Measurements from ENCODE around the gene GET3. TPM values are rescaled to one million over a fixed set of nuclear protein-coding genes. Genes with fewer than 3 reads are reported as not detected.

GET3 gene
- total and polyA plus RNA-seq, 12 donors, result 37.0 to 121 (median 60.1) TPM

DNA sequence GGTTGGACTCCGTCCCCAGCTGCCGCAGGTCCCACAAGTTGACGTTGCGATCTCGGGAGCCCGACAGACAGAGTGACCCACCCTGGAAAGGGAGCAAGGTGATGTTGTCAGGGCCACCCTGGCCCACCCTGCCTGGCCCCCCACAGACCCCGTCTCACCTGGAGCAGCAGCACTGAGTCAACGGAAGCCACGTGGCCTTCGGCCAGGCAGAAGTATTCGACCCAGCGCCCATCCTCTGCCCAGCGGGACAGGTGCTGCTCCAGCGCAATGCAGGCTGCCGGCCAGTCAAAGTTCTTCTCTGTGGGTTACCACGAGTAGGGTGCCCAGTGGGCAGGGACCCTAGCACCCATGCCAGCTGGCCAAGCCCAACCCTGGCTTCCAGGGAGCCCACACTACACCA, 42.7 kb upstream of the GET3 start:
- Histone ChIP-seq H3K4me3 (no peak overlapping the region), H3K27ac (no peak overlapping the region), H3K4me1 (peaks cover 5 to 23% (median 16%) of the 10 kb centered on the region in 9 donors), H3K9me3 (no peaks in the 10 kb centered on the region), H3K27me3 (no peaks in the 10 kb centered on the region), H3K36me3 (peaks cover 0 to 18% (median 0%) of the 10 kb centered on the region in 9 donors)
- TF ChIP-seq, protein P1, sequence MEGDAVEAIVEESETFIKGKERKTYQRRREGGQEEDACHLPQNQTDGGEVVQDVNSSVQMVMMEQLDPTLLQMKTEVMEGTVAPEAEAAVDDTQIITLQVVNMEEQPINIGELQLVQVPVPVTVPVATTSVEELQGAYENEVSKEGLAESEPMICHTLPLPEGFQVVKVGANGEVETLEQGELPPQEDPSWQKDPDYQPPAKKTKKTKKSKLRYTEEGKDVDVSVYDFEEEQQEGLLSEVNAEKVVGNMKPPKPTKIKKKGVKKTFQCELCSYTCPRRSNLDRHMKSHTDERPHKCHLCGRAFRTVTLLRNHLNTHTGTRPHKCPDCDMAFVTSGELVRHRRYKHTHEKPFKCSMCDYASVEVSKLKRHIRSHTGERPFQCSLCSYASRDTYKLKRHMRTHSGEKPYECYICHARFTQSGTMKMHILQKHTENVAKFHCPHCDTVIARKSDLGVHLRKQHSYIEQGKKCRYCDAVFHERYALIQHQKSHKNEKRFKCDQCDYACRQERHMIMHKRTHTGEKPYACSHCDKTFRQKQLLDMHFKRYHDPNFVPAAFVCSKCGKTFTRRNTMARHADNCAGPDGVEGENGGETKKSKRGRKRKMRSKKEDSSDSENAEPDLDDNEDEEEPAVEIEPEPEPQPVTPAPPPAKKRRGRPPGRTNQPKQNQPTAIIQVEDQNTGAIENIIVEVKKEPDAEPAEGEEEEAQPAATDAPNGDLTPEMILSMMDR (IDR thresholded peaks at IDR 0.05), result no peak
- WGBS, 2 donors, result 91 to 94% methylated on average over 16 of the region's 16 CpGs
- ATAC-seq (no peak), DNase-seq (no peak)
- intact Hi-C loops (cut with DNase I), result no loop called here

DNA sequence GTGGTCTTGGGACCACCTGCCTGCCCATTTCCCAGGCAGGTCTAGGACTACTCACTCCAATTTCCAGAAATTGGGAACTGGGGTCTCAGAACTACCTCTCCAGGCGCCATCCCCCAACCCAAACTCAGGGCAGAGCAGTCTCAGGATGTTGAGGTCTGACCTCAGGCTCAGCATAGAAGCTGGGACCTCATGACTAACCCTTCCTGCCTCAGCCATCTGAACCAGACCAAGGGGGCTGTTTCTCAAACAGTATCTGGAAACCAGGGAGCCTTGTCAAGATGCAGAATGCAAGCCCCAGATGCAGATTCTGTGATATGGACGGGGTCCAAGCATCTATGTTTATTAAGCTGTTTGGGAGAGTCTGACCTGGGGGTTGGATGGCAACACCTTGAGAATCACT, 42.2 kb upstream of the GET3 start:
- Histone ChIP-seq H3K4me3 (no peak overlapping the region), H3K27ac (no peak overlapping the region), H3K27me3 (no peaks in the 10 kb centered on the region), H3K9me3 (no peaks in the 10 kb centered on the region), H3K4me1 (peaks cover 5 to 23% (median 16%) of the 10 kb centered on the region in 9 donors), H3K36me3 (peaks cover 0 to 23% (median 0%) of the 10 kb centered on the region in 9 donors)
- intact Hi-C loops (cut with DNase I), result no loop called here
- DNase-seq (no peak), ATAC-seq (no peak)
- whole genome bisulfite sequencing, 2 donors, result 66 to 70% methylated on average over 2 of the region's 2 CpGs
- TF ChIP-seq, protein P1 (IDR thresholded peaks at IDR 0.05), result no peak

DNA sequence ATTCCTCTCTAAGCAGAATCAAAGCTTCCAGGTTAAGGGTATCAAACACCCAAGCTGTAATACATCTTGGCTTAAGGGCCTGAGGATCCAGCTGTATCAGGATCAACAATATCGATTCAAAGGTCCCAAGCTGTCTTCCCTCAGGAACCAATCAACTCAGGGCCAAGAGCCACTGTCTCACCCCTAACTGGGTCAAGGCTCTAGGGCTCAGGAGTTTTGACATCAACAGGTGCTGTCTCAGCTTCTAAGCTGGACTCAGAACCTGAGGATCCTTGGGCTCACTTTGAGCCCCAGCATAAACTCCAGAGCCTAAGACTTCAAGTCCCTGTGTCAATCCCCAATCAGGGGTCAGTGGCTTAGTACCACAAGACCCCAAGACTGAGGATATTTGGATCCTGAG, 41.8 kb upstream of the GET3 start:
- TF ChIP-seq, protein P1 (IDR thresholded peaks at IDR 0.05), result no peak

DNA sequence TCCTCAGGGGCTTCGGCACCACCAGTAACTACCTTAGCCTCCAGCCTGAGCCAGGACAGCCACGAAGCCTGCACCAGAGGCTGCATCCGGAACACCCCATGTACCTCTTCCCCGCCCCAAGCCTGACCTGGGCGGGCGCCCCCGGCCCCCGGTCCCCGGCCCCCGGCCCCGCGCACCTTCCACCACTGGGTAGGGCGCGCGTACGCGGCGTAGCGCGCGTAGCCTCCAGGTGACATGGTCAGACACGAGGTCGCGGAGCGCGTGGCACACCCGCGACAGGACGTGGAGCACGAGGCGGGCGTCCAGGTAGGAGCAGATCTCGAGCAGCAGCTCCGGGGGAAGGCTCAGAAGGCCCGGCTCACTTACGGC, 41.3 kb upstream of the GET3 start:
- Histone ChIP-seq H3K4me3 (peak overlapping the region; percentile 72 to 100 (median 88)), H3K36me3 (peaks cover 0 to 32% (median 7%) of the 10 kb centered on the region in 9 donors), H3K27ac (peak overlapping the region in 8 of 10 donors; percentile 59 to 95 (median 88)), H3K27me3 (no peaks in the 10 kb centered on the region), H3K9me3 (no peaks in the 10 kb centered on the region), H3K4me1 (peaks cover 5 to 23% (median 16%) of the 10 kb centered on the region in 9 donors)
- intact Hi-C loops (cut with DNase I), result no loop called here
- ATAC-seq (peak in 2 of 8 donors; percentile 14 to 53), DNase-seq (no peak)
- 3% methylated on average over 32 to 36 of the region's 36 CpGs for WGBS, 2 donors
- TF ChIP-seq, protein P1 (IDR thresholded peaks at IDR 0.05), result no peak

More for the DNA sequence above, 41.8 kb upstream of the GET3 start:
- 82 to 84% methylated on average over 1 of the region's 1 CpG for WGBS, 2 donors
- Histone ChIP-seq H3K9me3 (no peaks in the 10 kb centered on the region), H3K36me3 (peaks cover 0 to 27% (median 2%) of the 10 kb centered on the region in 9 donors), H3K27ac (peak overlapping the region in 1 of 10 donors; percentile 90), H3K27me3 (no peaks in the 10 kb centered on the region), H3K4me1 (peaks cover 5 to 23% (median 16%) of the 10 kb centered on the region in 9 donors), H3K4me3 (peak overlapping the region in 9 of 10 donors; percentile 72 to 100 (median 87))
- DNase-seq (no peak), ATAC-seq (no peak)
- intact Hi-C loops (cut with DNase I), result no loop called here
